ENCODE results near the gene SNX2.
A peak's percentile ranks its signal among the peaks of the same experiment; 100 is the strongest.

The SNX2 gene, protein sequence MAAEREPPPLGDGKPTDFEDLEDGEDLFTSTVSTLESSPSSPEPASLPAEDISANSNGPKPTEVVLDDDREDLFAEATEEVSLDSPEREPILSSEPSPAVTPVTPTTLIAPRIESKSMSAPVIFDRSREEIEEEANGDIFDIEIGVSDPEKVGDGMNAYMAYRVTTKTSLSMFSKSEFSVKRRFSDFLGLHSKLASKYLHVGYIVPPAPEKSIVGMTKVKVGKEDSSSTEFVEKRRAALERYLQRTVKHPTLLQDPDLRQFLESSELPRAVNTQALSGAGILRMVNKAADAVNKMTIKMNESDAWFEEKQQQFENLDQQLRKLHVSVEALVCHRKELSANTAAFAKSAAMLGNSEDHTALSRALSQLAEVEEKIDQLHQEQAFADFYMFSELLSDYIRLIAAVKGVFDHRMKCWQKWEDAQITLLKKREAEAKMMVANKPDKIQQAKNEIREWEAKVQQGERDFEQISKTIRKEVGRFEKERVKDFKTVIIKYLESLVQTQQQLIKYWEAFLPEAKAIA

DNA sequence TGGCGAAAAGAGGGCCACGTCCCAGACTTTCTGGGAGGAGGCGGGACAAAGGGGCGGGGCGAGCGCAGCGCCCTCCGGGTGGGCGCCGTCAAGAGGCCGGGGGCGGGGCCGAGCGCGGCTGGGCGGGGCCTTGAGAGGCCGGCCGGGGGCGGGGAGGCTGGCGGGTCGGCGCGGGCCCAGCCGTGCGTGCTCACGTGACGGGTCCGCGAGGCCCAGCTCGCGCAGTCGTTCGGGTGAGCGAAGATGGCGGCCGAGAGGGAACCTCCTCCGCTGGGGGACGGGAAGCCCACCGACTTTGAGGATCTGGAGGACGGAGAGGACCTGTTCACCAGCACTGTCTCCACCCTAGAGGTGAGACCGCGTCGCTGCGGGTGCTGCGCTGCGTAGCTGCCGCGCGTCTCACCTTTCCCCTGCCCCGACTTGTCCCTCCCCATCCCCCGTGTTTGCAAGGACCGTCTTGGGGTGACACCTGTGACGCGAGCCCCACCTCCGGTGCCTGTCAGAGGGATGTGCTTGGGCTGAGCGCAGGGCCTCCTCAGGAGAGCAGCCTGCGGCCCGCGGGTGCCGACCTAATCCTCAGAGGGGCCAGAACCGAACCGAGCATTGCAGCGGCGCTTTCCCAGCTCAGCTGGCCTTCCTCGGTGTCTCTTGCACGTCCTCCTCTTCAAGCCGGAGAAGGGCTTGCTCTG lies at the start of gene SNX2:
SNX2 (plus strand) TSS at position 220 of the 689 bp plus-strand sequence; CDS start at position 244, 24 bp downstream.
- H3K27ac ChIP-seq (ENCODE audit: low read length): peak within 1 kb of the TSS; percentile 87
- peak within 1 kb of the TSS; percentile 92 to 98 for H3K4me3 ChIP-seq (ENCODE audit: low read depth in 1 of 2, low read length in 2 of 2)
- H3K9me3 ChIP-seq (ENCODE audit: control insufficient read depth in 1 of 2, low read length in 2 of 2): no peaks in the 10 kb centered on the region
- no peaks in the 10 kb centered on the region for H3K27me3 ChIP-seq (ENCODE audit: low read depth, low read length)
- no peaks in the 10 kb centered on the region for H3K36me3 ChIP-seq (ENCODE audit: control insufficient read depth in 1 of 2, insufficient read depth in 2 of 2, low read length in 2 of 2)
- H3K4me1 ChIP-seq (ENCODE audit: control insufficient read depth in 1 of 2, insufficient read depth in 2 of 2, low read length in 2 of 2): peaks cover 4 to 26% of the 10 kb centered on the region in 2 donors

DNA sequence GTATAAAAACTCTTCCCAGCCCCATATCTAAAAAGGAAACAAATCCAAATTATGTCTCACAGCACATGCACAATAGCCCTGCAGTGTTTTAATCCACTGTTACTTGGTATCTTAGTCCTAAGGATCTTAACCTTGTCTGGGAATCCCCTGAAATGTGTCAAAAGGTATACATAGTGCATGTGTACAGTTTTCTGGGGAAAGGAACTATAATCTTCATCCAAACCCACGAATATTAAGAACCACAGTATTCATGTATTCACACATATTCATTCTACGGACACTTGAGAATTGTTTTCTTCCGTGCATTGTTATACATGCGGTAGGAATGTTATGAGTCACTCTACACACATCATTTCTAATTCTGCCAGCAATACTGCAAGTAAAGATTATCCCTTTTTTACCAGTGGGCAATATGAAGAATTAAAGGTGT lies 47.8 kb upstream of the SNX2 start:
- no peaks in the 10 kb centered on the region for H3K36me3 ChIP-seq (ENCODE audit: control insufficient read depth in 1 of 2, insufficient read depth in 2 of 2, low read length in 2 of 2)
- H3K9me3 ChIP-seq (ENCODE audit: control insufficient read depth in 1 of 2, low read length in 2 of 2): no peaks in the 10 kb centered on the region
- no peaks in the 10 kb centered on the region for H3K4me1 ChIP-seq (ENCODE audit: control insufficient read depth in 1 of 2, insufficient read depth in 2 of 2, low read length in 2 of 2)
- no peak overlapping the region for H3K4me3 ChIP-seq (ENCODE audit: low read depth in 1 of 2, low read length in 2 of 2)
- no peaks in the 10 kb centered on the region for H3K27me3 ChIP-seq (ENCODE audit: low read depth, low read length)
- no peak overlapping the region for H3K27ac ChIP-seq (ENCODE audit: low read length)

DNA sequence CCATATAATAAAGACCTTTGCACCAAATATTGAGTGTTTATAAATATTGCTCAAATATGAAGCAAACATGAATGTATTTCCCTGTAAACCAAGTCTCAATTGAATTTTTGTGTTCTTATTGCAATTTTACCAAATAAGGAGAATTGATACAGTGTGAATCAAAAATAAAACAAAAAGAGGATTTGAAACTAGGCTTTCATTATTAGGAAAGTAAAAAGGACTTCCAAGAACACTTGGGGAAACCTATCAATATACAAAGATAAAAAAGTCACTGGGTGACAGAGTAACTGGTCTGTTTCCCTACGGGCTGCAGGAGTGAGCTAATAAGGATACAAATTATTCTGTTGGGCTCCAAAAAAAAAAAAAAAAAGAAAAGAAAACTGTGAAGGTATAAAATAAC lies 44.8 kb upstream of the SNX2 start:
- Histone ChIP-seq H3K4me3 (ENCODE audit: low read depth in 1 of 2, low read length in 2 of 2) (no peak overlapping the region), H3K9me3 (ENCODE audit: control insufficient read depth in 1 of 2, low read length in 2 of 2) (no peaks in the 10 kb centered on the region), H3K27ac (ENCODE audit: low read length) (no peak overlapping the region), H3K27me3 (ENCODE audit: low read depth, low read length) (no peaks in the 10 kb centered on the region), H3K4me1 (ENCODE audit: control insufficient read depth in 1 of 2, insufficient read depth in 2 of 2, low read length in 2 of 2) (no peaks in the 10 kb centered on the region), H3K36me3 (ENCODE audit: control insufficient read depth in 1 of 2, insufficient read depth in 2 of 2, low read length in 2 of 2) (no peaks in the 10 kb centered on the region)

DNA sequence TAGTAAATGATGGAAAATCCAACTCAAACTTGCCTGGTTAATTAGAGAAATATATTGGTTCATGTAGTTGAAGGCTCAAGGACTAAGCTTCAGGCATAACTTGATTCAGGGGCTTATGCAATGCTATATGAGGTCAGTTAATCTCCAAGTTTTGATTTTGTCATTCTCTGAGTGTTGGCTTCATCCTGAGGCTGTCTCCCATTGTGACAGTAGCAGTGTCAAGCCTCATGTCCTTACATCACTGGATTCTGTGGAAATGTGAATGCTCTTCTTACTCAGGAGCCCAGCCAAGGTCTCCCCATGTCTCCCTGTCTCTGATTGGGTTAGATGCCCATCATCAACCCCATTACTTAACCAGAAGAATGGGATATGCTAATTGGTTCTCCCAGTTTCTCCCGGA lies 44.4 kb upstream of the SNX2 start:
- Histone ChIP-seq H3K27ac (ENCODE audit: low read length) (no peak overlapping the region), H3K4me1 (ENCODE audit: control insufficient read depth in 1 of 2, insufficient read depth in 2 of 2, low read length in 2 of 2) (no peaks in the 10 kb centered on the region), H3K4me3 (ENCODE audit: low read depth in 1 of 2, low read length in 2 of 2) (no peak overlapping the region), H3K27me3 (ENCODE audit: low read depth, low read length) (no peaks in the 10 kb centered on the region), H3K36me3 (ENCODE audit: control insufficient read depth in 1 of 2, insufficient read depth in 2 of 2, low read length in 2 of 2) (no peaks in the 10 kb centered on the region), H3K9me3 (ENCODE audit: control insufficient read depth in 1 of 2, low read length in 2 of 2) (no peaks in the 10 kb centered on the region)

DNA sequence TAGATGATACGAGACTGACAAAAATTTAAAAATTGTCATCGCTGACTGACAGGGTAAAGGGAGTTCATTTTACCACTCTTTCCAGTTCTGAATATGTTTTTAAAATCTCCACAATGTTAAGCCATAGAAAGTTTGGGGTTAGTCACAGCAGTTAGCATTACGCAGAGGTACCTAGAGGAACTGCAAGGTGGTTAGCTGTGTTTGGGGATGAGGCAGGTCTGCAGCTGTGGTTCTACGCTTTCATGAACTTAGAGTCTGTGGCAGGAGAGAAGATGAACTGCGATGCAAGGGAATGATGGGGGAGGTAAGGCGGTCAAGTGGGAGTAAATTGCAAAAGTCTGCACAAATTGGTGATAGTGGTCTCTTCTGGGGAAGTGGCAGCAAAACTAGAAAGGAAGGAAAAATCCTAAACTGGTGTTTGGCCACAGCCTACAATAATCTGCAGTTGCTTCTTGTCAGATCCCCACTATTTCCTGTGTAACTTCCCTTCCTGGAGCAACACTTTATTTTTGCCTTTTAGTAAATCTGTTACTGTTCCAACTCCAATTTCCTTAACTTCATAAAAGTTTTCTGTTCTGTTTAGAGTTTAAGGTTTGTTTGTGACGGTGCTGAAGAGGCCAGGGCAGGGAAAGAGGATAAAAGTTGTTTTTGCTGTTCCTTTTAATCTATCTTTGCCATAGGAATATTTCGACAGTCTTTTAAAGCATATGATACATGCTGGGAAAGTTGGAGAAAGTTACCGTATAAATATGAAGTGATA lies 38.6 kb upstream of the SNX2 start:
- no peaks in the 10 kb centered on the region for H3K9me3 ChIP-seq (ENCODE audit: control insufficient read depth in 1 of 2, low read length in 2 of 2)
- no peaks in the 10 kb centered on the region for H3K4me1 ChIP-seq (ENCODE audit: control insufficient read depth in 1 of 2, insufficient read depth in 2 of 2, low read length in 2 of 2)
- no peak overlapping the region for H3K27ac ChIP-seq (ENCODE audit: low read length)
- H3K36me3 ChIP-seq (ENCODE audit: control insufficient read depth in 1 of 2, insufficient read depth in 2 of 2, low read length in 2 of 2): no peaks in the 10 kb centered on the region
- no peak overlapping the region for H3K4me3 ChIP-seq (ENCODE audit: low read depth in 1 of 2, low read length in 2 of 2)
- H3K27me3 ChIP-seq (ENCODE audit: low read depth, low read length): no peaks in the 10 kb centered on the region

DNA sequence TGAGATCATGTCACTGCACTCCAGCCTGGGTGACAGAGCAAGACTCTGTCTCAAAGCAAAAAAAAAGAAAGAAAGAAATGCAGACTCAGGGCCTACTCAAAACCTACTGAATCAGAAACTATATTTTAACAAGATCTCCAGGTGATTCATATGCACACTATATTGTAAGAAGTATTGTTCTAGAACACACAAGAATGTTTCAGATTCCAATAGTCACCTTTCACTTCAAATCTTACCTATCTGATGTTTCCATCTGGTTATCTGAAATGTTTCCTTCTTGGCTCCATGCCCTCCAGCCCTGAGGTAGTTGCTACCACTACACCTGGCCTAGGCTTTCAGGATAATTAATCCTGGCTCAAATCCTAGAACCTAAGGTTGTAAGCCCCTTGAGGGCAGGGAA lies 36.8 kb upstream of the SNX2 start:
- H3K27ac ChIP-seq (ENCODE audit: low read length): no peak overlapping the region

DNA sequence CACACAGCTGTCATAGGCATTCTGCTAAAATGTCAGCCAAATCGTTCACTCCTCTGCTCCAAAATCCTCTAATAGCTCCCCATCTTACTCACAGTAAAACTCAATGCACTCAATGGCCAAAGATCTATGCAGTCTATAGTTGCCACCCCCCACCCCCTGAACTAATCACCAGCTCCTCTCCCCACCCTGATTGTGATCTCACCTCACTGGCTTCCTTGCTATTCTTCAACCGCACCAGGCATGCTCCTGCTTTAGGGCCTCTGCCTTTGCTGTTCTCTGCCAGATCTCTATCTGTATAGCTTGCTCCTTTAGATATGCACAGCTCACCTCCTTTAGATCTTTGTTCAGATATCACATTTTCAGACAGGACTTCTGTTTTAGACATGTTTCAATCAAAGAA lies 33.2 kb upstream of the SNX2 start:
- no peaks in the 10 kb centered on the region for H3K9me3 ChIP-seq (ENCODE audit: control insufficient read depth in 1 of 2, low read length in 2 of 2)
- H3K27me3 ChIP-seq (ENCODE audit: low read depth, low read length): no peaks in the 10 kb centered on the region
- H3K36me3 ChIP-seq (ENCODE audit: control insufficient read depth in 1 of 2, insufficient read depth in 2 of 2, low read length in 2 of 2): no peaks in the 10 kb centered on the region
- no peak overlapping the region for H3K4me3 ChIP-seq (ENCODE audit: low read depth in 1 of 2, low read length in 2 of 2)
- no peak overlapping the region for H3K27ac ChIP-seq (ENCODE audit: low read length)
- H3K4me1 ChIP-seq (ENCODE audit: control insufficient read depth in 1 of 2, insufficient read depth in 2 of 2, low read length in 2 of 2): no peaks in the 10 kb centered on the region

More for the DNA sequence above, 36.8 kb upstream of the SNX2 start:
- Histone ChIP-seq H3K27me3 (ENCODE audit: low read depth, low read length) (no peaks in the 10 kb centered on the region), H3K4me3 (ENCODE audit: low read depth in 1 of 2, low read length in 2 of 2) (no peak overlapping the region), H3K4me1 (ENCODE audit: control insufficient read depth in 1 of 2, insufficient read depth in 2 of 2, low read length in 2 of 2) (no peaks in the 10 kb centered on the region), H3K36me3 (ENCODE audit: control insufficient read depth in 1 of 2, insufficient read depth in 2 of 2, low read length in 2 of 2) (no peaks in the 10 kb centered on the region), H3K9me3 (ENCODE audit: control insufficient read depth in 1 of 2, low read length in 2 of 2) (no peaks in the 10 kb centered on the region)

DNA sequence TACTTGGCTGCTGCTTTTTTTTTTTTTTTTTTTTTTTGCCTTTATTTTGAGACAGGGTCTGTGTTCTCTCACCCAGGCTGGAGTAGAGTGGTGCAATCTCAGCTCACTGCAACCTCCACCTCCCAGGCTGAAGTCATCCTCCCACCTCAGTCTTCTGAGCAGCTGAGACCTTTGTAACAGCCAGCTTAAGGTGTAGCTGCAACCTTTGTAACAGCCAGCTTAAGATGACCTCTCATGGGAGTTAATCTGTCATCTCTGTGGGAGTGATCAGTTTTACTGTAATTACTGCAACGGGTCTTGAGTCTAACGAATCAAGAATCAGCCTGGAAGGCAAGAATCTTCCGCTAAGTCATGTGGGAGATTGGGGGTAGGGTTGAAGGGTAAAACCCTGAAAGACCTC lies 31.6 kb upstream of the SNX2 start:
- Histone ChIP-seq H3K27ac (ENCODE audit: low read length) (no peak overlapping the region), H3K4me3 (ENCODE audit: low read depth in 1 of 2, low read length in 2 of 2) (no peak overlapping the region), H3K27me3 (ENCODE audit: low read depth, low read length) (no peaks in the 10 kb centered on the region), H3K9me3 (ENCODE audit: control insufficient read depth in 1 of 2, low read length in 2 of 2) (no peaks in the 10 kb centered on the region), H3K4me1 (ENCODE audit: control insufficient read depth in 1 of 2, insufficient read depth in 2 of 2, low read length in 2 of 2) (no peaks in the 10 kb centered on the region), H3K36me3 (ENCODE audit: control insufficient read depth in 1 of 2, insufficient read depth in 2 of 2, low read length in 2 of 2) (no peaks in the 10 kb centered on the region)

DNA sequence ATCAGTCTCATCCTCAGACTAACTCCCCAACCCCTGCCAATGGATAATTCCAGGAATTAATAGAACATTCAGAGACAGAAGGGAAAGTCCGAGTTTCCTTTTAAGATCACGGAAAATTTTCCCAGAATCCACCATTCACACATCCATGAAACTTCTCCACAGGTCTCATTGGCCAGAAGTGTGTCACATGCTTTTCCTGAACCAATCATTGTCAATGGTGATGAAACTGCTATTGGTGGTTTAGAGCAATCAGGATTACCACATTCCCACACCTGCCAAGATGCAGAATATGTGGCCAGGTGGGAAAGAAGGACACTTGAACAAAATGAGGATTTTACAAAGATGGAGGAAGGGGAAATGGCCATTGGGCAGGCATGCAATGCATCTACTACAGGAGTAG lies 29.3 kb upstream of the SNX2 start:
- Histone ChIP-seq H3K4me3 (ENCODE audit: low read depth in 1 of 2, low read length in 2 of 2) (no peak overlapping the region), H3K27me3 (ENCODE audit: low read depth, low read length) (no peaks in the 10 kb centered on the region), H3K36me3 (ENCODE audit: control insufficient read depth in 1 of 2, insufficient read depth in 2 of 2, low read length in 2 of 2) (no peaks in the 10 kb centered on the region), H3K4me1 (ENCODE audit: control insufficient read depth in 1 of 2, insufficient read depth in 2 of 2, low read length in 2 of 2) (no peaks in the 10 kb centered on the region), H3K27ac (ENCODE audit: low read length) (no peak overlapping the region), H3K9me3 (ENCODE audit: control insufficient read depth in 1 of 2, low read length in 2 of 2) (no peaks in the 10 kb centered on the region)

DNA sequence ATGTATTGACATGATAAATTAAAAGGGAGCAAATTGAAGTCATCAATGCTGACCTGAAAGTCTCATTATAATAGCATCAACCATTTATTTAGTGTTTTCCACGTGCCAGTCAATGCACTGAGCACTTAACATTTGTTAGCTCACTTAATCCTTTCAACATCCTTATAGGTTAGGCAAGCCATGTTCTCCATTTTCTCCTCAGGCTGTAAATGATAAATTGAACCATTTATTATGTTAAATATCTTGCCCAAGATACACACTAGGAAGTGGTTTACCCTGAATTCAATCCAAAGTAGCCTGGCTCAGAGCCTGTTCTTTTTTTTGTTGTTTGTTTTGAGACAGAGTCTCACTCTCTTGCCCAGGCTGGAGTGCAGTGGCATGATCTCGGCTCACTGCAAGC lies 25.0 kb upstream of the SNX2 start:
- H3K9me3 ChIP-seq (ENCODE audit: control insufficient read depth in 1 of 2, low read length in 2 of 2): no peaks in the 10 kb centered on the region

DNA sequence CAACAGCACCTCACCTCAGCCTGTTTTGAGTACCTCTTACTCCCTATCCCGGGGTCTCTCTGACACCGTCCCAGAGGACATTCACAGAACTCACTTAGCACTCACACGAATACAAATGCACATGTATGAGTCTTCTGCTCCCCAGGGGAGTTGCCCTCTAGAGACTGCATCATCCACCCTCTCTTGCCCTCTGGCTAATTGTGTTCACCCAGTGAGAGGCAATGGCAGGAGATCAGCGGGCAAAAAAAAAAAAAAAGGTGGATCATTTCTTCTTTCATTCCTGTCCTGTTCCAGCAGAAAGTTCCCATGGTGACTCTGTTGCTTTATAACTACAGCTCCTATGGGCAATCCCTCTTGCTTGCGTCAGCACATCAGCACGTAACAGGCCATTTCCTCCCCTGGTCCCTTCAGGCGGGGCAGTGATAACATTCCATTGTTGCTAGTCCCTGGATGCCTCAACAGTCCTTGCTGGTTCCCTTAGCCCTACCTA lies 23.5 kb upstream of the SNX2 start:
- Histone ChIP-seq H3K27me3 (ENCODE audit: low read depth, low read length) (no peaks in the 10 kb centered on the region), H3K27ac (ENCODE audit: low read length) (no peak overlapping the region), H3K9me3 (ENCODE audit: control insufficient read depth in 1 of 2, low read length in 2 of 2) (no peaks in the 10 kb centered on the region), H3K4me3 (ENCODE audit: low read depth in 1 of 2, low read length in 2 of 2) (no peak overlapping the region), H3K36me3 (ENCODE audit: control insufficient read depth in 1 of 2, insufficient read depth in 2 of 2, low read length in 2 of 2) (no peaks in the 10 kb centered on the region), H3K4me1 (ENCODE audit: control insufficient read depth in 1 of 2, insufficient read depth in 2 of 2, low read length in 2 of 2) (no peaks in the 10 kb centered on the region)

More for the DNA sequence above, 25.0 kb upstream of the SNX2 start:
- no peak overlapping the region for H3K27ac ChIP-seq (ENCODE audit: low read length)
- no peaks in the 10 kb centered on the region for H3K4me1 ChIP-seq (ENCODE audit: control insufficient read depth in 1 of 2, insufficient read depth in 2 of 2, low read length in 2 of 2)
- H3K4me3 ChIP-seq (ENCODE audit: low read depth in 1 of 2, low read length in 2 of 2): no peak overlapping the region
- no peaks in the 10 kb centered on the region for H3K36me3 ChIP-seq (ENCODE audit: control insufficient read depth in 1 of 2, insufficient read depth in 2 of 2, low read length in 2 of 2)
- H3K27me3 ChIP-seq (ENCODE audit: low read depth, low read length): no peaks in the 10 kb centered on the region
